Right forelimb (tissue), 1 donor: Measurements from ENCODE around the gene OR8B3.
"Not testable (repeated sequence)": the region's sequence is repeated elsewhere in the genome, so short reads cannot be mapped to it uniquely, and the experiment has no call there.

ENCODE experiments used
- DNase-seq: peaks from one replicate; pipeline ENCODE4 v3.0.0-alpha.2; 2018

OR8B3 gene

GRCh38 chr11:124398924-124399323 is at the start of gene OR8B3:
Gene OR8B3 (minus strand): TSS chr11:124399024. CDS start chr11:124397351, 1,673 bp downstream.
- DNase-seq = no peak

GRCh38 chr11:124446916-124447315 is 48.1 kb upstream of the OR8B3 start:
- no peak for DNase-seq

GRCh38 chr11:124445646-124446150 is 46.9 kb upstream of the OR8B3 start, which contains the start of gene OR8B8:
Gene OR8B8 (minus strand): TSS chr11:124445696. CDS start chr11:124441085, 4,611 bp downstream.
- no peak for DNase-seq

- no peak for DNase-seq
Observed at GRCh38 chr11:124442847-124443246, 44.0 kb upstream of the OR8B3 start.

GRCh38 chr11:124442442-124442841 is 43.6 kb upstream of the OR8B3 start:
- no peak for DNase-seq

- DNase-seq = no peak
Observed at GRCh38 chr11:124441519-124441918, 42.7 kb upstream of the OR8B3 start.

GRCh38 chr11:124441081-124441480 is 42.3 kb upstream of the OR8B3 start:
- no peak for DNase-seq

GRCh38 chr11:124440608-124441007 is 41.8 kb upstream of the OR8B3 start:
- DNase-seq = no peak

- no peak for DNase-seq
Observed at GRCh38 chr11:124434699-124435098, 35.9 kb upstream of the OR8B3 start.

GRCh38 chr11:124429599-124429998 is 30.8 kb upstream of the OR8B3 start:
- no peak for DNase-seq

- DNase-seq = no peak
Observed at GRCh38 chr11:124424384-124424921, 25.6 kb upstream of the OR8B3 start, which contains the start of gene OR8B4. Gene OR8B4 (minus strand): TSS chr11:124424871. CDS start chr11:124424871, 0 bp downstream.

GRCh38 chr11:124421043-124421442 is 22.2 kb upstream of the OR8B3 start:
- no peak for DNase-seq

GRCh38 chr11:124415356-124415923 is 16.6 kb upstream of the OR8B3 start:
- no peak for DNase-seq

- no peak for DNase-seq
Observed at GRCh38 chr11:124409906-124410305, 11.1 kb upstream of the OR8B3 start.

- DNase-seq = no peak
Observed at GRCh38 chr11:124405581-124405980, 6.8 kb upstream of the OR8B3 start.

GRCh38 chr11:124403186-124403585 is 4.4 kb upstream of the OR8B3 start:
- not testable (repeated sequence) for DNase-seq

GRCh38 chr11:124402326-124402922 is 3.6 kb upstream of the OR8B3 start:
- DNase-seq = peak; percentile 62

- not testable (repeated sequence) for DNase-seq
Observed at GRCh38 chr11:124396847-124397246, 2.0 kb downstream of the OR8B3 start.

- no peak for DNase-seq
Observed at GRCh38 chr11:124394408-124394807, 4.4 kb downstream of the OR8B3 start.

GRCh38 chr11:124384399-124384798 is 14.4 kb downstream of the OR8B3 start, which contains the start of gene OR8B2:
Gene OR8B2 (minus strand): TSS chr11:124384499. CDS start chr11:124383343, 1,156 bp downstream.
- no peak for DNase-seq

- not testable (repeated sequence) for DNase-seq
Observed at GRCh38 chr11:124382857-124383256, 16.0 kb downstream of the OR8B3 start.

- DNase-seq = no peak
Observed at GRCh38 chr11:124380585-124380984, 18.2 kb downstream of the OR8B3 start.

- DNase-seq = no peak
Observed at GRCh38 chr11:124376280-124376679, 22.5 kb downstream of the OR8B3 start.

GRCh38 chr11:124359566-124359965 is 39.3 kb downstream of the OR8B3 start:
- DNase-seq = no peak
